Measurements from ENCODE around the gene OSBPL6. TPM values are rescaled to one million over a fixed set of nuclear protein-coding genes. Genes with fewer than 3 reads are reported as not detected.

OSBPL6 gene
- total RNA-seq, 1 experiment from 2014 or later = 43.1 TPM

GRCh38 chr2:178155524-178155923, 38.8 kb upstream of the OSBPL6 start:
- Mint-ChIP-seq H3K36me3 (ENCODE audit: insufficient read depth, unreplicated experiment) (no peaks in the 10 kb centered on the region), H3K27ac (ENCODE audit: low read depth, unreplicated experiment) (no peak overlapping the region), H3K4me1 (ENCODE audit: insufficient read depth, unreplicated experiment) (peaks cover 4% of the 10 kb centered on the region), H3K4me3 (ENCODE audit: unreplicated experiment) (no peak overlapping the region), H3K9me3 (ENCODE audit: unreplicated experiment) (peaks cover 2% of the 10 kb centered on the region), H3K27me3 (ENCODE audit: insufficient read depth, unreplicated experiment) (no peaks in the 10 kb centered on the region)
- intact Hi-C loops (cut with micrococcal nuclease) = no loop called here
- ChIA-PET CTCF (interaction anchor here (0.7 kb wide), 1 partner anchor 239 kb away, joined by 3 read pairs; no protein-coding TSS in a partner anchor), POLR2A (no interaction called here)
- no TSS peak for BruUV-seq (replicated peaks)
- no peak for TF ChIP-seq CTCF (IDR thresholded peaks at IDR 0.05; ENCODE audit: unreplicated experiment)
- no peak for DNase-seq (ENCODE audit: unreplicated experiment)

- no peak overlapping the region for H3K27ac Mint-ChIP-seq (ENCODE audit: low read depth, unreplicated experiment)
- POLR2A ChIA-PET = no interaction called here
- no peaks in the 10 kb centered on the region for H3K27me3 Mint-ChIP-seq (ENCODE audit: insufficient read depth, unreplicated experiment)
- H3K4me1 Mint-ChIP-seq (ENCODE audit: insufficient read depth, unreplicated experiment) = peaks cover 4% of the 10 kb centered on the region
- H3K4me3 Mint-ChIP-seq (ENCODE audit: unreplicated experiment) = no peak overlapping the region
- intact Hi-C loops (cut with micrococcal nuclease) = no loop called here
- CTCF ChIA-PET = interaction anchor here (1.0 kb wide), 1 partner anchor 17 kb away, joined by 3 read pairs; no protein-coding TSS in a partner anchor
- DNase-seq (ENCODE audit: unreplicated experiment) = no peak
- no peaks in the 10 kb centered on the region for H3K36me3 Mint-ChIP-seq (ENCODE audit: insufficient read depth, unreplicated experiment)
- peaks cover 6% of the 10 kb centered on the region for H3K9me3 Mint-ChIP-seq (ENCODE audit: unreplicated experiment)
- BruUV-seq (replicated peaks) = no TSS peak
- TF ChIP-seq CTCF (IDR thresholded peaks at IDR 0.05; ENCODE audit: unreplicated experiment) = no peak
These were observed 36.7 kb upstream of the OSBPL6 start for GRCh38 chr2:178157574-178157973.

- no peak for DNase-seq (ENCODE audit: unreplicated experiment)
- ChIA-PET POLR2A (no interaction called here), CTCF (no interaction called here)
- Mint-ChIP-seq H3K9me3 (ENCODE audit: unreplicated experiment) (peaks cover 6% of the 10 kb centered on the region), H3K27ac (ENCODE audit: low read depth, unreplicated experiment) (no peak overlapping the region), H3K4me3 (ENCODE audit: unreplicated experiment) (no peak overlapping the region), H3K4me1 (ENCODE audit: insufficient read depth, unreplicated experiment) (peaks cover 16% of the 10 kb centered on the region), H3K27me3 (ENCODE audit: insufficient read depth, unreplicated experiment) (no peaks in the 10 kb centered on the region), H3K36me3 (ENCODE audit: insufficient read depth, unreplicated experiment) (no peaks in the 10 kb centered on the region)
- intact Hi-C loops (cut with micrococcal nuclease) = no loop called here
- no peak for TF ChIP-seq CTCF (IDR thresholded peaks at IDR 0.05; ENCODE audit: unreplicated experiment)
- no TSS peak for BruUV-seq (replicated peaks)
These were observed 34.3 kb upstream of the OSBPL6 start for GRCh38 chr2:178159966-178160365.

- intact Hi-C loops (cut with micrococcal nuclease) = no loop called here
- ChIA-PET CTCF (no interaction called here), POLR2A (no interaction called here)
- Mint-ChIP-seq H3K27ac (ENCODE audit: low read depth, unreplicated experiment) (no peak overlapping the region), H3K9me3 (ENCODE audit: unreplicated experiment) (peaks cover 6% of the 10 kb centered on the region), H3K36me3 (ENCODE audit: insufficient read depth, unreplicated experiment) (no peaks in the 10 kb centered on the region), H3K4me3 (ENCODE audit: unreplicated experiment) (no peak overlapping the region), H3K4me1 (ENCODE audit: insufficient read depth, unreplicated experiment) (peaks cover 16% of the 10 kb centered on the region), H3K27me3 (ENCODE audit: insufficient read depth, unreplicated experiment) (no peaks in the 10 kb centered on the region)
- BruUV-seq (replicated peaks) = no TSS peak
- TF ChIP-seq CTCF (IDR thresholded peaks at IDR 0.05; ENCODE audit: unreplicated experiment) = no peak
- DNase-seq (ENCODE audit: unreplicated experiment) = no peak
These were observed 33.7 kb upstream of the OSBPL6 start for GRCh38 chr2:178160601-178161000.

Measured in MCF 10A (cell line).